Caco-2 (cell line): Measurements from ENCODE around the gene ADAT2. TPM values are rescaled to one million over a fixed set of nuclear protein-coding genes. Genes with fewer than 3 reads are reported as not detected.

Experiments used
- BruUV-seq: library from RNA; stranded (reverse); fragments of 400-500 nt; replicated peaks from 2 replicates; lab custom pipeline; 2021; lab: Mats Ljungman, UMichigan
- CTCF ChIA-PET: fragments of 300-600 bp; sonication (Branson Sonifier 250); formaldehyde crosslinking; loops from one replicate; lab custom pipeline; 2022; ENCODE audit warnings: antibody characterized with exemption; lab: Charles Lee
- POLR2A ChIA-PET: fragments of 300-600 bp; sonication (Branson Sonifier 250); formaldehyde crosslinking; loops from one replicate; lab custom pipeline; 2022; ENCODE audit warnings: antibody characterized with exemption; lab: Charles Lee
- DNase-seq, 2 experiments: peaks; one replicate each; pipeline versions ENCODE4 v3.0.0 to v3.0.0-alpha.2; 2020 to 2022
- H3K27me3 ChIP-seq: replicated peaks from 2 replicates; pipeline ENCODE4 v1.6.0; 2011; ENCODE audit warnings: low read length; ENCODE audit not compliant: control insufficient read depth, insufficient read depth
- H3K36me3 ChIP-seq: 2 replicates; pipeline ENCODE4 v1.5.1; 2011; ENCODE audit warnings: low read length; ENCODE audit not compliant: control insufficient read depth, insufficient read depth
- H3K4me1 ChIP-seq: fragments of 250-450 bp; sonication (Bioruptor Pico); 2 replicates; pipeline ENCODE4 v1.5.1; 2020; ENCODE audit warnings: mild to moderate bottlenecking
- H3K4me3 ChIP-seq: 2 replicates; pipeline ENCODE4 v1.5.1; 2011; ENCODE audit warnings: low read depth, mild to moderate bottlenecking, control low read depth, low read length
- H3K9me3 ChIP-seq: fragments of 250-450 bp; sonication (Bioruptor Pico); 2 replicates; pipeline ENCODE4 v1.5.1; 2020; ENCODE audit warnings: mild to moderate bottlenecking, moderate library complexity
- H3K27ac Mint-ChIP-seq: one replicate; pipeline ENCODE4 v1.8.0; 2022; ENCODE audit warnings: mixed read lengths; ENCODE audit not compliant: unreplicated experiment
- H3K27me3 Mint-ChIP-seq: one replicate; pipeline ENCODE4 v1.8.0; 2022; ENCODE audit warnings: mixed read lengths; ENCODE audit not compliant: insufficient read depth, unreplicated experiment
- H3K36me3 Mint-ChIP-seq: one replicate; pipeline ENCODE4 v1.8.0; 2022; ENCODE audit warnings: mild to moderate bottlenecking, mixed read lengths; ENCODE audit not compliant: insufficient read depth, unreplicated experiment
- H3K4me1 Mint-ChIP-seq: one replicate; pipeline ENCODE4 v1.8.0; 2022; ENCODE audit warnings: low read depth, mixed read lengths; ENCODE audit not compliant: unreplicated experiment
- H3K4me3 Mint-ChIP-seq: one replicate; pipeline ENCODE4 v1.8.0; 2022; ENCODE audit warnings: mild to moderate bottlenecking, moderate library complexity, mixed read lengths; ENCODE audit not compliant: unreplicated experiment
- H3K9me3 Mint-ChIP-seq: one replicate; pipeline ENCODE4 v1.8.0; 2022; ENCODE audit warnings: mixed read lengths; ENCODE audit not compliant: unreplicated experiment
- CTCF ChIP-seq, 2 experiments: fragments of 200-600 bp in 1 of 2; IDR thresholded peaks; 1 replicate in 1 of 2; 2 replicates in 1 of 2; pipeline versions ENCODE4 v1.5.1 to v1.8.0; 2011 to 2022; ENCODE audit warnings: antibody characterized with exemption in 1 of 2, control low read depth in 1 of 2, inconsistent platforms in 1 of 2, low read depth in 1 of 2, low read length in 1 of 2, mild to moderate bottlenecking in 1 of 2, moderate library complexity in 1 of 2; ENCODE audit not compliant: insufficient read depth in 1 of 2, severe bottlenecking in 1 of 2, unreplicated experiment in 1 of 2
- intact Hi-C: fragments of 100-400 bp; cut with micrococcal nuclease; formaldehyde crosslinking; loops from one replicate; pipeline ENCODE4 v1.10.0; 2022; ENCODE audit not compliant: unreplicated experiment
- total RNA-seq: library from RNA; stranded (reverse); gene quantifications from 2 replicates; pipeline ENCODE4 v1.2.3, GENCODE V29; 2022

Gene ADAT2
- total RNA-seq, 1 experiment from 2014 or later: 12.7 TPM

GRCh38 chr6:143374014-143374413, 76.5 kb downstream of the ADAT2 start:
- Histone ChIP-seq H3K36me3 (no peaks in the 10 kb centered on the region), H3K4me1 (no peaks in the 10 kb centered on the region), H3K27me3 (no peaks in the 10 kb centered on the region), H3K9me3 (no peaks in the 10 kb centered on the region; the same call in 1 of the 2 replicates), H3K4me3 (no peak overlapping the region)
- no TSS peak for BruUV-seq
- no peak for TF ChIP-seq CTCF (IDR thresholded peaks at IDR 0.05; ENCODE audit: insufficient read depth in 1 of 2, low read depth in 1 of 2, low read length in 1 of 2, severe bottlenecking in 1 of 2, unreplicated experiment in 1 of 2)
- intact Hi-C loops: loop anchor here (5.0 kb wide), 1 partner anchor 53 kb away; no protein-coding TSS in a partner anchor
- ChIA-PET CTCF (no interaction called here), POLR2A (no interaction called here)
- no peak overlapping the region for H3K27ac Mint-ChIP-seq
- no peak overlapping the region for H3K4me3 Mint-ChIP-seq
- H3K4me1 Mint-ChIP-seq: no peaks in the 10 kb centered on the region
- H3K36me3 Mint-ChIP-seq: no peaks in the 10 kb centered on the region
- DNase-seq: no peak
- no peaks in the 10 kb centered on the region for H3K27me3 Mint-ChIP-seq
- peaks cover 12% of the 10 kb centered on the region for H3K9me3 Mint-ChIP-seq

Other genes starting within 250 kb of the ADAT2 start
- 44.6 and 46.6 TPM in 2 replicates for gene PEX3, start 110 bp upstream of the ADAT2 start, total RNA-seq
- 102 and 119 TPM in 2 replicates for gene FUCA2, start 61.0 kb upstream of the ADAT2 start, total RNA-seq
- 80.8 and 100 TPM in 2 replicates for gene PHACTR2, start 227.3 kb upstream of the ADAT2 start, total RNA-seq